Right renal pelvis (tissue), 4 donors: ENCODE results near the gene MEPE. TPM values are rescaled to one million over a fixed set of nuclear protein-coding genes. Genes with fewer than 3 reads are reported as not detected.

Experiments
- DNase-seq, 4 donors: peaks; one replicate each; pipeline ENCODE4 v3.0.0-alpha.2; 2013; ENCODE audit warnings: low read depth in 4 of 4, low spot score in 3 of 4, missing footprints in 1 of 4
- polyA plus RNA-seq, 4 donors: library from polyadenylated mRNA; unstranded; fragments of 120-200 nt; gene quantifications; one replicate each; pipeline ENCODE4 v1.2.1, GENCODE V29; 2013; ENCODE audit not compliant: insufficient read length in 4 of 4

Gene MEPE
- polyA plus RNA-seq = not detected

DNA sequence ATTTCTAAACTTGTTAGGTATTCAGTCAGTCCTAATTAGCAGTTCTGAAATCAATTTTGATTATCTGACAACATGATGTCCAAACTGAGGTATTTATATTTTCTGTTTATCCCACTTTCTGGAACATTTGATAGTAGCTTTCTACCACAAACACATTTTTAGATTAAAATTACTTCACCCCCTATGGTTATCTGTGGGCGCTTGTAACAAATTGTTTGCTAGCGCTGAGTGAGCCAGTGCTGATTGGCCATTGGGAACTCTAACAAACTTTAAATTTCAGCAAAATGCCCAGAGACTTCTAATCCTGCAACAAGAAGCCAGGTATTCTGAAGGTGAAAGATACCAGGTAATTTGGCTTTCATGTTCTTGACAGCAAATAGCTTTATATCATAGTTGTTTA is at the start of gene MEPE:
TSS of gene MEPE (plus strand) at position 301 of the 400 bp plus-strand sequence. CDS start 1,746 bp downstream, outside the sequence.
- no peak for DNase-seq

DNA sequence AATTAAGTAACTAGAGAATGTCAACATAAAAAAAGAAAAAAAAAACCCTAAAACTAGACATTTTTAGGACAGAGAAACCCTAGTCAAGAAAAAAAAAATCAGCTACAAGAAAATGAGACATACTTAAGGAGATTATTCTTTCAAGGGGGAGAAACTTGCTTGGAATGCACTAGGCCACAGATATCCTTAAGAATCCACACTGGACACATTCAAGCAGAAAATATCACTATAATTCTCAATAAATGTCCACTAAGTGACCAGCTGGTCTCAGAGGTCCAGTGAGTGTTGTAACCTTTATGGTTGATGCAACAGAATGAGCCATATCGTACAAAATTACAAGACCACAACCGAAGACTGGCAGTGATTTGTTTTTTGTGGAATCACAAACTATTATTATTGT is 49.0 kb upstream of the MEPE start:
- no peak for DNase-seq

DNA sequence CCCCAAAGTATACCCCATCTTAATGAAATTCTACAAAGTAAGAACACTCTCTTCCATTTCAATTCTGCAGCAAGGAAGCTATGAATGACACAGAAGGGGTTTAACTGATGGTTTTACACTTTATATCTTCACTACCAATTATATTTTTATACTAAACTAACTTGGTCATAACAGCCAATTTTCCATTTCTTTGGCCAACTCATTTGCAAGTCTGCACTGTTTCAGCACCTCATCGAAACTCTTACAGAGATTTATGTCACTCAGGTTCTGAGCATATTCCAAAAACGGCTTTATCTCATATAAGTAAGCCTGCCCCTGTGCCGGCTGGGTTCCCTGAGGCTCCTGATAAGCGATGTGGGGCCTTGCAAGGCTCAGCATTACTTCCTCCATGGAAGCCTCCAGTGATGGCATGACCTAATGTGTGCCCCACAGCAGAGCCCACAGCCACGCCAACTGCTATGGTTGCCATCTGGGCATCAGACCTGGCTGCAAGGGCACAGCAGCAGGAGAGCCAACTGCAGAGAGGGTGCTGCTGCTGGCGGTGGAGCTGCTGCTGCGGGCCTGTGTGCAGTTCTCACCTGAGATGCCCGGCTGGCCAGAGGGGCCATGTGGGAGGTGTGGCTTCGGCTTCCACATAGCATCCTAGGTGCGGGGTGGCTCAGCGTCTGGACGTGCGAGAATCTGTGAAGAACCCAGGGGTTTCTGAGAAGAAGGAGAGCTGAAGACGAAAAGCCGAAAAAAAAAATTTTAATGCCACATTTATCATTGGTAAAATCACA is 46.8 kb upstream of the MEPE start:
- no peak for DNase-seq

GRCh38 chr4:87799301-87800113 is 33.3 kb upstream of the MEPE start, which contains the start of gene IBSP:
IBSP (plus strand) TSS chr4:87799554; CDS start chr4:87802362, 2,808 bp downstream.
- peak in 1 of 4 donors; percentile 12 for DNase-seq

DNA sequence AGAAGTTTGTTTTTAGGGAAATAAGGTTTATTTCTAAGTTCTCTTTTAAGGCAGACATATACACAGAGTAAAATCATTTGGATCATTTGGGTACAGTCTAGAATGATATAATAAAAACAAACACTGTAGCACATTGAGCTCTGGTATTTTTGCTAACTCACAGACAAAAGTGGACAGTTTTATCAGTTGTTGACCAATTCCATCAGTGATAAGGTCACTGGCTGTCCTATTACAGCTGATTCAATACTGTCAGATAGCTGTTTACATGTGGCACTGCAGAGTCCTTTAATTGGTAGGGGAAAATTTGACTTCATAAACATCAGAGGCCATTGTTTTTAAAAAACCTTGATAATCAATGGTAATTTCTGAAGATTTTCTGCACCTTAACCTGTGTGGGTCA is 29.9 kb upstream of the MEPE start:
- DNase-seq = no peak

DNA sequence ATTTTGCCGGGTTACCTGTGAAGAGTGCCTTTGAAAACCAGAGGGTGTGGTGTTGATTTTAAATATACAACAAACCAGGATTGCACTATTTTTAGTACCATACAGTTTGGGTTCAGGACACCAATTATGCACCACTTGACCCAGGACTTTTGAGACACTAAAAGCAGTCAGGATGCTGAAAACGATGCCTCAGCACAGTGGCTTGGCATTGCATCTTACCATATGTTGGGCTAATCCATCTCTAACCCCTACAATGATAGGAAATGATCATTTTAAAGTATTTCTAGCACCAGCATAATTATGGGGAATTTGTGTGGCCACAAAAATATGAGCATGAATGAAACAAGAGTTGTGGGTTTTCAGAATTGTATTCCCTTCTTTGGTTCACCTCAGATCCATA is 29.3 kb upstream of the MEPE start:
- DNase-seq = no peak

GRCh38 chr4:87804871-87805270 is 27.9 kb upstream of the MEPE start:
- DNase-seq = no peak

- no peak for DNase-seq
These were observed 26.8 kb upstream of the MEPE start for GRCh38 chr4:87805971-87806370.

GRCh38 chr4:87806520-87806919 is 26.2 kb upstream of the MEPE start:
- no peak for DNase-seq

DNA sequence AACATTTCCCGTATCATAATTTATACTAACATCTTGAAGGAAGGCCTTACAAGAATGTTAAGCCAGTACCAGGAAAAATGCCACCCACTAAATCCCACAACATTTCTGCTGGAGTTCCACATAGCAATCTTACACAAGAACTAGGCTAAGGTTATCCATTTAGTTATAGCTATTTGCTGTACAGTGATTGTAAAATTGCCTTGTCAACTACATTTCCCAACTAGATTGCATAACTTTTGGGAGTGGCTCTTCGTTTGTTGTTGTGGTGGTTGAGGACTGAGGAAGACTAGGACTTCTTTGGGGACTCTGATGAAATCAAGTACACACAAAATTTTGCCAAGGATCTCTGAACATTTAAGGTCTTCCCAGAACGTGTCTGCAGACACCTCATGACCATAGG is 25.4 kb upstream of the MEPE start:
- DNase-seq = no peak

- DNase-seq = no peak
These were observed 20.8 kb upstream of the MEPE start for GRCh38 chr4:87811977-87812376.

- no peak for DNase-seq
These were observed 13.4 kb upstream of the MEPE start for GRCh38 chr4:87819281-87819919.

- DNase-seq = no peak
These were observed 9.6 kb upstream of the MEPE start for GRCh38 chr4:87823200-87823599.

DNA sequence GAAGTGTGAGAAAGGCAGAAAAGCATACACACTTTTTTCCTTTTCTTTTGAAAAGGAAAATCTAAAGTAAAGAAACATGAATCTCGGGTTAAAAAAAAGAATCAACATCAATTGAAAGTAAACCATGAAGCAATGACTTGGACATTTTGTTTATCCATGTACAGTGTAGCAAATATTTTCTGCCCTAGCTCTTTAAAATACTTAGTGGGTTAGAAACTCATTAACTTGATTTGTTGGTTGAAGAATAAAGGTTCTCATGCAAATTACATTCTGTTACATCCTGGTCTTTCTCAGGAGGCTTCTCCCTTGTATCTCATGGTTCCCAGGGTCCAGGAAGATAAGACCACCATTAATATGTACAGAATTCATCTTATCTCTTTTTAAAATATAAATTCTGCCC is 9.0 kb upstream of the MEPE start:
- DNase-seq = no peak

GRCh38 chr4:87824352-87824751 is 8.4 kb upstream of the MEPE start:
- no peak for DNase-seq

DNA sequence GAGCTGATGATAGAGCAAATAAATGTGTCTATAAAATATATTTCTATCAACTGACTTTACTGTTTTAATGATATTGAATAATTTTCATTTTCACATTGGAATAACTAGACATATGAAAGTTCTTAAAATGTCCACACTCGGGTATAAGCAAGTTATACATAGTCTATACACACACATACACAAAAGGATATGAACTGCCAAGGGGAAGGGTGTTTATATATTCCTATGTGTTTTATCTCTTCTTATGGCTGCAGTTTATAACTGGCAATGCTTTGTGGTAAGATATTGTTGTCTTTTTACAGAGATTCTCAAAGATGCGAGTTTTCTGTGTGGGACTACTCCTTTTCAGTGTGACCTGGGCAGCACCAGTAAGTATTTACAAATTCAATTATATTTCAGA is 1.6 kb downstream of the MEPE start:
- DNase-seq = no peak

DNA sequence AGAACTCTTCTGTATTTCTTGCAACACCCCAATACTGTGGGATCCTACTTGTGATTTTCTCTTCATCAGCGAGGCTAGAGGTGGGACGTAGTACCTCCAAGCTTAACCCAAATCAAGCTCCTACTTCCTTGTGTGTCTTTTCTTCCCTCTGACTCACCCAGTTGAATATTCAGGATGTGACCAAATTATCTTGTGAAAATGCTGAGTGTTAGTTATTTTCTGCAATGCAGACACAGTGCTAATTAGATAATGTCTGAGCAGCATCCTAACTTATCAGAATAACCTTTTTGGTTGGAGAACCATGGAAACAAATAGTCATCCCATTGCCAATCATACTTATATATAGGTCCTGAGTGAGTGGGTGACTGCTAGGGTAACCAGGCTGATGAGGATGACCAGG is 2.4 kb downstream of the MEPE start:
- no peak for DNase-seq

GRCh38 chr4:87835743-87836142 is 3.0 kb downstream of the MEPE start:
- no peak for DNase-seq

DNA sequence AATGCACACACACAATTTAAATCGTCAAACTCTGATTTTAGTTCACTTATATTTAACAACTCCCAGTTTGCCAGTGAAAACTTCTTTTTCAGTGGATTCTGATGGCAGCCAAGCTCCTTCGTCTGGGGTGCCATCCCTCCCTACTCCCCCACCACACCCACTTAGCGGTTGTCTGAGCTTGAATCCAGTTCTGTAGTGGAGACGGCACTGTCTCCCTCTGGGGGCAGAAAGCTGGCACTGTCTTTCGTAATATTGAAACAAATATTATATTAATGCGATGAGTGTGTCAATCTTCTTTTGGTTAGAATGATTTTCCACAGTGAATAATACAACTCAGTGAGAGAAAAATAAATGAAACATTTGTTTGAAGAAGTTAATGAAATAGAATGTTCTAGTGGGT is 5.4 kb downstream of the MEPE start:
- DNase-seq = no peak

GRCh38 chr4:87838890-87839591 is 6.3 kb downstream of the MEPE start:
- DNase-seq = peak in 2 of 4 donors; percentile 8 to 31

- no peak for DNase-seq
These were observed 6.8 kb downstream of the MEPE start for GRCh38 chr4:87839592-87839946.
